RPMI7951 (cell line): ENCODE measurements around the gene IKZF1. TPM values are rescaled to one million over a fixed set of nuclear protein-coding genes. Genes with fewer than 3 reads are reported as not detected.
"Not testable (repeated sequence)": the region's sequence is repeated elsewhere in the genome, so short reads cannot be mapped to it uniquely, and the experiment has no call there.

Experiments used
- DNase-seq: peaks from one replicate; pipeline ENCODE4 v3.0.0-alpha.2; 2012; ENCODE audit warnings: low read depth
- total RNA-seq: library from RNA; depleted of rRNA; stranded (reverse); fragments of >200 nt; shearing (Covaris generic); gene quantifications from 2 replicates; pipeline ENCODE4 v1.2.3, GENCODE V29; 2014

The IKZF1 gene
- total RNA-seq, 1 experiment from 2014 or later = not detected

DNA sequence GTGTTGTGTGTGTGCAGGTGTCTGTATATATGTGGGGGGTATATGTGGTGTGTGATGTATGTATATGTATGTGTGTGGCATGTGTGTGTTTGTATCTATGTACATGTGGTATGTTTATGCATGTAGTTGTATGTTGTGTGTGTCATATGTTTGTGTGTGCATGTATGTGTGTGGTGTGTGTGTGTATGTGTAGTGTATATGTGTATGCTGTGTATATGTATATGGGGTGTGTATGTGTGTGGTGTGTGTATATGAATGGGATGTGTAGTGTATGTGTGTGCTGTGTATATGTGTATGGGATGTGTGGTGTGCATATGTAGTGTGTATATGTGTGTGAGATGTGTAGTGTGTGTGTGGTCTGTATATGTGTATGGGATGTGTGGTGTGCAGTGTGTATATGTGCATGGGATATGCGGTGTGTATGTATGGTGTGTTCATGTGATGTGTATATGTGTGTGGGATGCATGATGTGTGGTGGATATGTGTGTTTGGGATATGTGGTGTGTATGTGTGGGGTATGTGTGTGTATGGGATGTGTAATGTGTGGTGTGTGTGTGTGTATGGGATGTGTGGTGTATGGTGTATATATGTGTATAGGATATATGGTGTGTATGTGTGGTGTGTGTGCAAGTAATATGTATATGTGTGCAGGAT is 30.0 kb downstream of the IKZF1 start:
- DNase-seq = no peak

GRCh38 chr7:50335230-50335794 is 30.8 kb downstream of the IKZF1 start:
- no peak for DNase-seq

- peak; percentile 64 for DNase-seq
Measured at GRCh38 chr7:50335795-50336754, 31.6 kb downstream of the IKZF1 start.

DNA sequence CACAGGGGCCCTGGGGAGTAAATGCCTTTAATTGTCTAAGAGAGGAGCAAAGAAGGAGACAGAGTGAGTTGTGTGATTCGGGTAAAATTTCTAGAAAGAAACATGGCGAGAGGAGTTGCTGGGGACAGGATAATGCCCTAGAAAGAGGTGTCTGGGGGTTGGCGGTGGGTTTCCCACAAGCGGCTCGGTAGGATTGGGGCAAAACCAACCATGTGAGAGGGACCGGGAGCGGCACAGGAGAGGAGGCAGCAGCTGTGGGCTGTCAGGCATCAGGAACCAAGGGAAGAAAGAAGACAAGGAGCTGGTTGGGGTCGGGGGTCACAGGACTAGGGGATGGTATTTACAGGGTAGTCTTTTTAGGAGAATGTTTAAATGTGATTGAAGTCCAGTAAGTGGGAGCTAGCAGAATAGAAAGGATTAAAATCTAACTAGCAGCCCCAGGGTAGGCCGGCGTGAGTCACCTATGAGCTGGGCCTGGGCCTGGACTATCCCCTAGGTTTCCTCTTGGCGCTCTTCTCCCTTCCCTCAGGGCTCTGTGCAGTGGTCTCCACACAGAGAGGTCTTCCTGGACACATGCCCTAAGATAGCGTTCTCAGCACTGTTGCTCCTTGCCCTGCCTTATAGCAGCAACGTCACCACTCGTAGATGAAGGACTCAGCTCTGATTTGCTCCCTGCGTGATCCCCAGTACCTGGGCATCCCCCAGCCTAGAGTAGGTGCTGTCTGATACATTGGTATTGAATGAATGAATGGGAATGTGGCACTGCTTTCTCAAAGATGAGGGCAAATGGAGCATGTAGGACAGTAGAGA is 32.6 kb downstream of the IKZF1 start:
- peak; percentile 56 for DNase-seq

DNA sequence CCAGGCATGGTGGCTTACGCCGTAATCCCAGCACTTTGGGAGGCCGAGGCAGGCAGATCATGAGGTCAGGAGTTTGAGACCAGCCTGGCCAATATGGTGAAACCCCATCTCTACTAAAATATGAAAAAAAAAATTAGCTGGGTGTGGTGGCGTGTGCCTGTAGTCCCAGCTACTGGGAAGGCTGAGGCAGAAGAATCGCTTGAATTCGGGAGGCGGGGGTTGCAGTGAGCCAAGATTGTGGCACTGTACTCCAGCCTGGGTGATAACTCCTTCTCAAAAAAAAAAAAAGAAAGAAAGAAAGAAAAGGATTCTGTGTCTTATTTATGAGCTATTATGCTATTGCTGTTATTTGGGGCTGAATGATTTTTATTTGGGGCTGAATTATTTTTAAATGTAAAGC is 35.0 kb downstream of the IKZF1 start:
- DNase-seq = not testable (repeated sequence)

DNA sequence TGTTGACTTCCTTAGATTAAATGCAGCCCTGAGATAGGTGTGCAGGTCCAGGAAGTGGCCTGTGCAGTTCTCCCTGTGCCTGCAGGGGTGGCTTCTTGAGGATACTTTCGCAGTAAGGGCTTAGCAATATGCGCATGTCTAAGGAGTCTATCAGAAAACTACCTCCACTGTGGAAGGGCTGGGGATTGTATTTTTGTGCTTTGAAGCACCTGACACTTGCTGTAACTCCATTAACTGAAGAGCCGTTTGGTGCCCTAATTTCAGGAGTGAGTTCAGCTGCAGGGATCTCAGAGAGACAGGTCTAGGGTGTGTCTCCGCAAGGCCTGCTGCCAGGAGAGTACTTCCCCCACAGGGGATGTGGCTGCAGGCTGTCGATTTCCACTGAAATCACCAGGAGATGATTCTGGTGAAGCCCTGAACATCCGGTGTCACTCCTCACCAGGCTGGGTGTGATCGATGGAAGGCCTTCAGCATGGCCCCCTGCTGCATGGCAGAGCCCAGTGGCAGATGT is 35.5 kb downstream of the IKZF1 start:
- DNase-seq = no peak

DNA sequence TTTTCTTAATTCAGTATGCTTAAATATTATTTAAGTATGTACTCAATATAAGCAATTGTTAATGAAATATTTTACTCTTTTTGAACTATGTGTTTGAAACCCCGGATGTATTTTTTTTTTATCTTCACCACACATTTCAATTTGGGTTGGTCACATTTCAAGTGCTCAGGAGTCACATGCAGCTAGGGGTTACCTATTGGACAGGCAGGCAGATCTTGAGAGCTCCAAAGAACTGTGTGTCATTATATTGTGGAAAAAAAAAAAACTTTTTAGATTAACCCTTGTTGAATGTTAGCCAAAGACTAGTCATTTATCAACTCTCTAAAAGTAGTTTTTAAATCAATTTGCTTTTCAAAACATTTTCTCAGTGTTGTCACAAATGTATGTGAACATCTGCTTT is 37.2 kb downstream of the IKZF1 start:
- no peak for DNase-seq

- peak; percentile 39 for DNase-seq
Measured at GRCh38 chr7:50342616-50343114, 38.1 kb downstream of the IKZF1 start.

DNA sequence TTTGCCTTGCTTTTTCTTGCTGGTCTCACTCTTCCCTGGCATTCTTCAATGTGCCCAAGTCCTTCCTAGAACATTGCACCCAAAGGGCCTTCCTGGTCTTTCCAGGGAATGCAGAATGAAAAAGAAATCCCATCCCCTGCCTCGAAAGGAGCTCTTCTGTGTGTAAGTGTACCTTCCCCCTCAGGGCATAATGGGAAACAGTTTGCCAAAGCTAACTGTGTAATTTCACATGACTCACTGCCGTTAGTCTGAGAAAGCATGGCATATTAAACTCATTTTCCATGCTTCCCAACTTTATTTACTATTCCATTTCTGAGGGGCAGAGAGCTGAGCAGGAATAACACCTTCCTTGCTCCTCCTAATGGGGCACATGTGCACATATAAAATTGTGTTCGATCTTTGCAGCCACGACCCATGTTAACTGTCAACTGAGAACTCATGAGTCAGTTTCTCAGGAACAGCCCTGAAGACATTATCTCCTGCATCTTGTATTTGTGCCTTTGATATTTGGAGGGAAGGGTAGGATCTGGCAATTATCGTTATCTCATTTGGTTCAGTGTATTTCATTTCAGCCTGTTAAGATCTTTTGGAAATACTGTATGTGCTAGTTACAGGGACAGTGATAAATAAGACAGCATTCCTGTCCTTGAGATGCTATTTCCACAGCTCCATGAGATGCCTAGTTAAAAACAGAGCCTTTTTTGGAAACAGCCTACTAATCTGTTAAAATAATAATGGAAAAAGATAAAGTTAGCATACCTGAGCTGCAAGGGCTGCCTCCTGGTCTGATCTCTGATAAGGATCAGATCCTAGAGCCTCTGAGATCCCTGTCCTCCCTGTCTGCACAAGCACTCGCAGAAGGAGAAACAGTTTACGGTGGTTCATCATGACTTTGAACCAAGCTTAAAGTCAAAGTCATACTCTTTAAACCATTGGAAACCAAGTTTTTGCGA is 42.3 kb downstream of the IKZF1 start:
- peak; percentile 83 for DNase-seq

GRCh38 chr7:50347693-50348092 is 43.2 kb downstream of the IKZF1 start:
- DNase-seq = no peak

DNA sequence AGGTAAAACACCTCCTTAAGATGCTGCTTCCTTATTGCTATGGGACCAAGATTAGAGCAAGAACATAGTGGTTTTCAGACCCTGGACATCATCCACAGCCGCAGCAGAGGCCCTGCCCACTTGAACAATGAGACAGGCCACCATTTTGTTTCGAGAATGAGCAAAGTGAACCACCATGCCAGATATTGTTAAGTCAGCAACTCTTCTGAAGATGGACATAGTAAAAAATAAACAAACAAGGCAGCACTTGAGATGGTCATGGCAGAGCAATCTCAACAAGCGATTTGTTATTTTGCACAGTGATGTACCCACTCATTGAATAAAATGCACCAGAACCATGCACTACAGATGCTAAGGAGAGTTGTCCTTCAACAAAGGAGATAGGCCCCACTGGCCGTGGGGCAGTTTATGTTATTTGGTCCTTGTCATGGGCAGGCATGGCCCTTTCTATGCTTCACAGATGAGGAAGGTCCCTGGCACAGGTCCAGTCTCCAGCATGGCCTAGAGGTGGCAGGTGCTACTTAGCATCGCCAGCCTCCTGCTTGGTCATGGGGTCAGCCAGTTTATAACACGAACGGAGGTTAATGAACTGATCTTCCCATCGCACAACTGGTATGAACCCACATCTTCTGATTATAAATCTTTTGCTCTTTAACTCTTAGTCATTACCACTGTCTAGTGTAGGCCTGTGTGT is 44.1 kb downstream of the IKZF1 start:
- no peak for DNase-seq

GRCh38 chr7:50349399-50349798 is 44.9 kb downstream of the IKZF1 start:
- DNase-seq = no peak

DNA sequence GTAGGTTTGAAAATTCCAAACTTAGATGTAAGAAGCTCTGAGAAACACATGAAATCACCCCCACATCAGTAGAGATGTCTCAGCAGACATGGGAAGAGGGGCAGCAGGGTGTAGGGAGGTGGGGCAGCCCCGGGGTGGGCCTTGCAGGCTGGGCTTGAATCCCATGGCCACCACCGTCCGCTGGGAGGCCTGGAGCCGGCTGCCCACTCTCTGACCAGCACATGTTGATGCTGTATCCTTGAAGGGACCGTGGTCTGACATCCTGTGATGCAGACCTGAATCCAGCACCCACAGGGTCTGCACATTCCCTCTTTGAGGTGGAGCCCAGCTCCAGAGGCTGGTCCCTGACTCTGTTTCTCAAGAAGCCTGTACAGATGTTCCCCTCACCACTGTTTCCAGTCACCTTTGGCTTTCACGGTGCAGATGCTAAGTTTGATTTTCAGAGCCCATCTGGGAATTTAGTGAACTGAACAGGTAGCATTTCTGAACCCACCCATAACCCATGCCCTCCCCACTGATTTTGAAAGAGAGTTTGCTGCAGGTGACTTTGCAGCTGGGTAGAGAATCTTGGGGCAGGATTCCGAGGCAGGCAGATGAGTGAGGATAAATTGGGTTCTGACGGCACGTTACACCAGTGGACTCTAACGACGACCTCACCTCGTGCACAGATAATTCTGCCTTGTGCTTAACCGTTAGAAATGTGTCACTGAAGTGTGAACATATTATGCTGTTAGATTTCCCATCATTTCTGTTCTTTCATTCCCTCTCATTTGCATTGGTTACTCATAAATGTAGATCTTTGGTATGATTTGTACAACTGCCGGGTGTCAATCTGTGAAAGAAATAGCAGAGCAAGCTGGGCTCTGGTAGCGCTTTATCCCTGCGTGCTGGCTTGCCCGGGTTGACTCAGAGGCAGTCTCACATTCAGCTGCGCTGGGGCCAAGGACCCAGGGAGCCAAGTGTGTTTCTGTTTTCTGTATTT is 45.7 kb downstream of the IKZF1 start:
- DNase-seq = no peak

GRCh38 chr7:50351267-50351666 is 46.8 kb downstream of the IKZF1 start:
- DNase-seq = no peak

GRCh38 chr7:50352282-50352681 is 47.8 kb downstream of the IKZF1 start:
- no peak for DNase-seq

DNA sequence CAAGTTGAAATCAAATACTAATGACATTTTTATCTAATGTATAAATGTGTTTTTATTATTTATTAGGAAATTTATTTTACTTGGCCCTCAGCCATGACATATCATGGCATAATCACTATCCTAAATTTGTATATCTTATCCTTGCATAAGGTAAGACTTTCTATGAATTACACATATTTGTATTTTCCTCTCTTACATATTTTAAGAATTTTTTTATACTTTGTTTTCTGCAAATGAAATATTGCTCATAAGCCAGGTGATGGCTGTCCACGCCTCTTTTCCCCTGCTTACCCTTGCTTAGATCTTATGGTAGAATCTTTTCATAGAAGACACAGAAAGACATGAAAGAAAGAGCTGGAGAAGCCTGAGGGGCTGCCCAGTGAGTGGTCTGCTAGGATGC is 48.2 kb downstream of the IKZF1 start:
- no peak for DNase-seq

DNA sequence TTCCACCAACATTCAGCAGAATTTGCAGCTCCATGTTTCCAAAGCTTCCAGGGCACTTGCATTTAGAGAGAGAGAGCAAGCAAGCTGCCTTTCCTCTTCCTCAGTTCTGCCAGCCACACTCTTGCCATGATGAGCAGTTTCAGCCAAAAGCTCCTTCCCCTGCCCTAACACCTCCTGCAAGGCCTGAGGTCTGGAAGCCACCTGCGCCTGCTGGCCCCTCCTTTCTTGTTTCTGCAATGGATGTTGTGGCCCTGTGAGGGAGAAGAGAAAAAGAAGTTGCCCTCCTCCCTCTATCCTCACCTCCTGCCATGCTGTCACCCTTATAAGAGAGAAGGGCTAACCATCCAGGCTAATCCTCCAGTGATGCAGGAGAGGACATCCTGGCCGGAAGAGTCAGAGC is 48.7 kb downstream of the IKZF1 start:
- no peak for DNase-seq

- DNase-seq = no peak
Measured at GRCh38 chr7:50353894-50354595, 49.5 kb downstream of the IKZF1 start.
